Effector memory CD4-positive, alpha-beta T cell (primary cell): Measurements from ENCODE around the gene CSNK2A3.

ENCODE experiments used
- DNase-seq, 3 donors: peaks; one replicate each; pipeline ENCODE4 v3.0.0-alpha.2; 2020
- H3K27ac ChIP-seq: 2 replicates; pipeline ENCODE4 v1.7.0; 2013; ENCODE audit warnings: mild to moderate bottlenecking, low read length, moderate library complexity; ENCODE audit not compliant: insufficient read depth, poor library complexity, severe bottlenecking
- H3K27me3 ChIP-seq: replicated peaks from 2 replicates; pipeline ENCODE4 v1.7.0; 2013; ENCODE audit warnings: mild to moderate bottlenecking, low read length; ENCODE audit not compliant: insufficient read depth, control insufficient read depth, poor library complexity, severe bottlenecking
- H3K36me3 ChIP-seq: 2 replicates; pipeline ENCODE4 v1.7.0; 2013; ENCODE audit warnings: mild to moderate bottlenecking, low read length, moderate library complexity; ENCODE audit not compliant: control insufficient read depth, insufficient read depth
- H3K4me1 ChIP-seq: 2 replicates; pipeline ENCODE4 v1.7.0; 2013; ENCODE audit warnings: low read length, mild to moderate bottlenecking; ENCODE audit not compliant: control insufficient read depth, insufficient read depth, poor library complexity, severe bottlenecking
- H3K4me3 ChIP-seq: 2 replicates; pipeline ENCODE4 v1.7.0; 2013; ENCODE audit warnings: low read length, low read depth, mild to moderate bottlenecking; ENCODE audit not compliant: insufficient read depth, poor library complexity, severe bottlenecking
- H3K9me3 ChIP-seq: 2 replicates; pipeline ENCODE4 v1.7.0; 2013; ENCODE audit warnings: mild to moderate bottlenecking, low read length, moderate library complexity; ENCODE audit not compliant: control insufficient read depth

Gene CSNK2A3

DNA sequence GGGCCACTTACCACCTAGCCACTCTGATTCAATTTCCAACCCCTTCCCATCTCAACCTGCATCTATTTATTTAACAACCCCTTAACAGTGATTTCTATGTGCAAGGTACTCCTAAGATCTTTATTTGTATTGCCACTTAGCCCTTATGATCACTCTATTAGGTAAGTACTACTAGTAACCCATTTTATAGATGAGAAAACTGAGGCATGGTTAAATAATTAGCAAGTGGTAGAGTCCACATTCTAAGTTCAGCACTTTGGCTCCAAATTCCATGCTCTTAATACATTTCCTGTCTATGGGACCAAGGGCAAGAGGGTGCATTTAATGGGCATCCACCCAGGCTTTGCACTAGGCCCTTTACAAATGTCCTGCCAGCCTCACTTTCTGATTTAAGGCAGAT lies 38.1 kb upstream of the CSNK2A3 start:
- DNase-seq: no peak
- H3K27me3 ChIP-seq: no peaks in the 10 kb centered on the region
- H3K36me3 ChIP-seq: no peaks in the 10 kb centered on the region
- H3K4me3 ChIP-seq: no peak overlapping the region
- no peaks in the 10 kb centered on the region for H3K9me3 ChIP-seq
- H3K27ac ChIP-seq: no peak overlapping the region
- no peaks in the 10 kb centered on the region for H3K4me1 ChIP-seq

GRCh38 chr11:11390068-11390771 lies 37.2 kb upstream of the CSNK2A3 start:
- DNase-seq: no peak
- Histone ChIP-seq H3K4me3 (no peak overlapping the region), H3K27me3 (no peaks in the 10 kb centered on the region), H3K36me3 (no peaks in the 10 kb centered on the region), H3K4me1 (no peaks in the 10 kb centered on the region), H3K9me3 (no peaks in the 10 kb centered on the region), H3K27ac (no peak overlapping the region)

- Histone ChIP-seq H3K4me3 (no peak overlapping the region), H3K27ac (no peak overlapping the region), H3K36me3 (no peaks in the 10 kb centered on the region), H3K9me3 (no peaks in the 10 kb centered on the region), H3K4me1 (no peaks in the 10 kb centered on the region), H3K27me3 (no peaks in the 10 kb centered on the region)
- DNase-seq: no peak
These were observed 36.2 kb upstream of the CSNK2A3 start for GRCh38 chr11:11389238-11389637.

- H3K4me1 ChIP-seq: no peaks in the 10 kb centered on the region
- no peak overlapping the region for H3K4me3 ChIP-seq
- H3K36me3 ChIP-seq: no peaks in the 10 kb centered on the region
- no peak overlapping the region for H3K27ac ChIP-seq
- no peaks in the 10 kb centered on the region for H3K27me3 ChIP-seq
- no peak for DNase-seq
- H3K9me3 ChIP-seq: no peaks in the 10 kb centered on the region
These were observed 34.7 kb upstream of the CSNK2A3 start for GRCh38 chr11:11387622-11388305.

DNA sequence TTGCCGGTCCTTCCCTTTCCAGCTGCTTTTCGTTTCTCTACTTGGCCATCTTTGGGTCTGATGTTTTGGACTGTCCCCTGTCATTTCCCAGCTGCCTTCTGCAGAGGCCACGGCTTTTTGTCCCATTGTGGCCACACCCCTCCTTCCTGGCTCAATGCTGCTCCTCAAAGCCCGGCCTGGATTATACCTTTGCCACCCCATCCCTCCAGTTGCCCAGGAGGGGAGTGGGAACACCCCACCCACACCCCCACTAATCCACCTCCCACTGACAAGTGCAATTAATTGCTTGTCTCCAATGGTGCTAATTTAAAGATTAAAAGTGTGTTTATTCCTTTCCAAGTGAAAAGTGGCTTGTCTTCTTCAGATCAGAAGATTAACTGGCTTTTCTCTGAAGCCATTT lies 34.2 kb upstream of the CSNK2A3 start:
- Histone ChIP-seq H3K27me3 (no peaks in the 10 kb centered on the region), H3K27ac (no peak overlapping the region), H3K4me3 (no peak overlapping the region), H3K9me3 (no peaks in the 10 kb centered on the region), H3K4me1 (no peaks in the 10 kb centered on the region), H3K36me3 (no peaks in the 10 kb centered on the region)
- DNase-seq: no peak

DNA sequence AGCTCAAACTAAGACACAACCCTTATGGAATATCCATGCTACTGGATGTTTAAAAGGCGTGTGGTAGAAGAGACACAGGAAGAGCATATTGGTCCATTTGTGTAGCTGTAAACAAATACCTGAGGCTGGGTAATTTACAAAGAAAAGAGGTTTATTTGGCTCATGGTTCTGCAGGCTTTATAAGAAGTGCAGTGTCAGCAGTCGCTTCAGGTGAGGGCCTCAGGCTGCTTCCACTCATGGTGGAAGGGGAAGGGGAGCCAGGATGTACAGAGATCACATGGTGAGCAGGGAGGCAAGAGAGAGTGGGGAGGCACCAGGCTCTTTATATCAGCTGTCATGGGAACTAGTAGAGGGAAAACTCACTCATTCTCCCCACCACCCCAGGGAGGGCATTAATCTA lies 31.8 kb upstream of the CSNK2A3 start:
- Histone ChIP-seq H3K9me3 (no peaks in the 10 kb centered on the region), H3K4me1 (no peaks in the 10 kb centered on the region), H3K27ac (no peak overlapping the region), H3K36me3 (no peaks in the 10 kb centered on the region), H3K27me3 (no peaks in the 10 kb centered on the region), H3K4me3 (no peak overlapping the region)
- DNase-seq: no peak

DNA sequence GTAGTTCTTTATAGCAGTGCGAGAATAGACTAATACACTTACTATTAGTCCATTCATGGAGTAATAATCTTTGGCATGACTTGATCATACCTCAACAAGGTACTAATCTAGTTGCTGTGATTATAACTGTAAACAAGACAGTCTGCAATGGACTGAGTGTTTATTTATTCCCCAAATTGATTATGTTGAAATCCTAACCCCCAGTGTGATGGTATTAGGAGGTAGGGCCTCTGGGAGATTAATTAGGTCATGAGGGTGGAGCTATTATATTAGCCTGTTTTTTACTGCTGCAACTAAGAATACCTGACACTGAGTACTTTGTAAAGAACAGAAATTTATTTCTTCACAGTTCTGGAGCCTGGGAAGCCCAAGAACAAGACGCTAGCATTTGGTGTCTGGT lies 30.9 kb upstream of the CSNK2A3 start:
- Histone ChIP-seq H3K36me3 (no peaks in the 10 kb centered on the region), H3K4me1 (no peaks in the 10 kb centered on the region), H3K27ac (no peak overlapping the region), H3K4me3 (no peak overlapping the region), H3K27me3 (no peaks in the 10 kb centered on the region), H3K9me3 (no peaks in the 10 kb centered on the region)
- no peak for DNase-seq

DNA sequence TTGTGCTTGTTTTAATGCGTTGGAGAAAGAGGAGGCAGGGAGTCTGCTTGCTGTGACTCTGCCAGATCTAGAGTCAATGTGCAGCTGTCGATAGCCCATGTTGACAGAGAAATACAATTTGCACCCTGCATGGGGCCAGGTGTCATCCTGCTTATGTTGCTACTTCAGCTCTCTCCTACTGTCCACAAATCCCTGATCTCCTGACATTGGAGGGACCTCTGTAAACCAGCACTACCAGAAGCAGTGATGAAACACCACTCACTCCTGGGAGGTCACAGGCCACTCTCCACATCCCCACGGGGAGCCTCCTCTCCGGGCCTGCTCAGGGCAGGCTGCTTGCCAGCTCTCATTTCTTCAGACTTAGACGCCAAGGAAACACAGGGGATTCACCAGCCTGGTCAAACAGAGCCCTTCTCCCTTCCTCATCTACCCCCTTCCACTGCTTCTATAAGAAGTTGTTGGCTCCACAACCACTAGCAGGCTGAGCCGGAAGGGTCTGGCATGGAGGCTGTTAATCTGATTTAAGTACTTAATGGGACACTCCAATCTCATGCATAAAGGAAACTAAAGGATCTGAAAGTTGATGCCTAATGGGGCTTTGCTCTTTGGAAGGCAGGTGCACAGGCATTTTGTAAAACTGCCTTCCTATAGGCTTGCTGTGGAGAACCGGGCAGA lies 29.9 kb upstream of the CSNK2A3 start:
- Histone ChIP-seq H3K27ac (no peak overlapping the region), H3K27me3 (no peaks in the 10 kb centered on the region), H3K4me3 (no peak overlapping the region), H3K4me1 (no peaks in the 10 kb centered on the region), H3K9me3 (no peaks in the 10 kb centered on the region), H3K36me3 (no peaks in the 10 kb centered on the region)
- DNase-seq: no peak

DNA sequence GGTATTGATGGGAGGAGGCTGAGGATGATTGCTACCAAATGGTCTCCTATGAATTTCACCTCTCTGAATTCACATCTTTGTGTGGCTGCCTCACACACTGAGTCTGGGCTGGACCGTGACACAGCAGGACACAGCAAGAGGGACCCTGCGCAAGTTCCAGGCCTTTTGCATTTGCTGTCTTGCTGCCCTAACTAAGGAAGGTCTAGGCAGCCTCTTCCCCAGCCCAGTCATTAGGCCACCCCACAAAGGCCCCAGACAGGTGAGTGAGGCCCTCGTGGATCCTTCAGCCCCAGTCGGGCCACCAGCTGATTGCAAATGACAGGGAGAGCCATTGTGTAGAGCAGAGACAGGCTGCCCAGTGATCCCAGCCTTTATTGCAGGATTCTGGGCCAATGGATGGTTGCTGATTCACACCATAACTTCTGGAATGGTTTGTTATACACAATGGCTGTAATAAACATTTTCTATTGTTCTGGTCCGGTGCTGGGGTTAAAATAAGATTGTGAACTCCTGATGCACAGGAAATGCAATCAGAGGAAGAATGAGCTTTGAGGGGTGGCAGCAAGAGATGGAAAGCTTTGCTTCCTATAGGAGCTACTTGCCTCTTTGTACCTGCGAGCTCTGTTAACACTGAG lies 28.5 kb upstream of the CSNK2A3 start:
- no peak for DNase-seq
- Histone ChIP-seq H3K36me3 (no peaks in the 10 kb centered on the region), H3K4me3 (no peak overlapping the region), H3K27ac (no peak overlapping the region), H3K4me1 (no peaks in the 10 kb centered on the region), H3K27me3 (no peaks in the 10 kb centered on the region), H3K9me3 (no peaks in the 10 kb centered on the region)

DNA sequence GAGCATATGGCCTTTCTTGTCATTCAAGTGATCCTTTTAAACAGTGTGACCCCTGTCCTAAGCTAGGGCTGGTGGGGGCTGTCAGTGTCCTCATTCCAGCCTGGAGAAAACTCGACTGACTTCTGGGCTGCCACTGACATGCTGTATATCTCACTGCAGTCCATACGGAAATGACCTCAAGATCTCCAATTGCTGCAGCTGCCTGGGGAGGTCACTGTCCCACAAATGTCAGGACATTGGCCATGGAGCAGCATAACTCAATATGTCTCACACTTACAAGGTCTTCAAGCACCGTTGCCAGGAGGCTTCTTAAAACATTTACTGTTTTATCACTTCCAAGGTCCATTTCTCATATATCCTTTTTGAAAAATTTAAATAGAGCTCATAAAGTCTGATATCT lies 27.8 kb upstream of the CSNK2A3 start:
- DNase-seq: no peak
- Histone ChIP-seq H3K36me3 (no peaks in the 10 kb centered on the region), H3K4me1 (no peaks in the 10 kb centered on the region), H3K27me3 (no peaks in the 10 kb centered on the region), H3K27ac (no peak overlapping the region), H3K9me3 (no peaks in the 10 kb centered on the region), H3K4me3 (no peak overlapping the region)
